GM23338 (cell line): ENCODE measurements around the gene DLL1. TPM values are rescaled to one million over a fixed set of nuclear protein-coding genes. Genes with fewer than 3 reads are reported as not detected.
A peak's percentile ranks its signal among the peaks of the same experiment; 100 is the strongest.

ENCODE experiments used
- ATAC-seq: fragments of 200-7000 bp; cut with Tn5 transposase; 3 replicates; pipeline ENCODE4 v1.9.1; 2020
- DNase-seq: peaks from one replicate; pipeline ENCODE4 v3.0.0-alpha.2; 2015; ENCODE audit warnings: low spot score
- H2AFZ ChIP-seq: fragments of 200-600 bp; sonication (generic); 2 replicates; pipeline ENCODE4 v1.8.0; 2016; ENCODE audit warnings: antibody characterized with exemption, mild to moderate bottlenecking, moderate library complexity
- H3F3A ChIP-seq: fragments of 200-600 bp; sonication (generic); replicated peaks from 2 replicates; pipeline ENCODE4 v1.8.0; 2017; ENCODE audit warnings: antibody characterized with exemption, mixed run types, low read depth
- H3K27ac ChIP-seq: fragments of 200-600 bp; sonication (generic); 2 replicates; pipeline ENCODE4 v1.6.1; 2016; ENCODE audit warnings: low read depth
- H3K27me3 ChIP-seq: fragments of 200-600 bp; sonication (generic); 2 replicates; pipeline ENCODE4 v1.8.0; 2016; ENCODE audit warnings: mild to moderate bottlenecking, mixed run types, moderate library complexity; ENCODE audit not compliant: insufficient read depth
- H3K36me3 ChIP-seq: fragments of 200-600 bp; sonication (generic); 2 replicates; pipeline ENCODE4 v1.8.0; 2016; ENCODE audit warnings: mild to moderate bottlenecking; ENCODE audit not compliant: insufficient read depth
- H3K4me1 ChIP-seq: fragments of 200-600 bp; sonication (generic); 2 replicates; pipeline ENCODE4 v1.8.0; 2016; ENCODE audit warnings: mild to moderate bottlenecking, moderate library complexity; ENCODE audit not compliant: insufficient read depth
- H3K4me2 ChIP-seq: fragments of 200-600 bp; sonication (generic); 2 replicates; pipeline ENCODE4 v1.7.1; 2017; ENCODE audit warnings: mixed run types
- H3K4me3 ChIP-seq: fragments of 200-600 bp; sonication (generic); 2 replicates; pipeline ENCODE4 v1.6.1; 2016; ENCODE audit warnings: mixed run types
- H3K79me2 ChIP-seq: fragments of 200-600 bp; sonication (generic); replicated peaks from 2 replicates; pipeline ENCODE4 v1.8.0; 2017; ENCODE audit warnings: mild to moderate bottlenecking; ENCODE audit not compliant: insufficient read depth
- H3K9me2 ChIP-seq: fragments of 200-600 bp; sonication (generic); 2 replicates; pipeline ENCODE4 v1.8.0; 2017; ENCODE audit not compliant: insufficient read depth
- H4K20me1 ChIP-seq: fragments of 200-600 bp; sonication (generic); replicated peaks from 2 replicates; pipeline ENCODE4 v1.8.0; 2017; ENCODE audit warnings: mild to moderate bottlenecking; ENCODE audit not compliant: insufficient read depth
- H3K27ac Mint-ChIP-seq: 2 replicates; pipeline ENCODE4 v1.8.0; 2020; ENCODE audit warnings: inconsistent platforms, mild to moderate bottlenecking, moderate library complexity, mixed read lengths
- H3K27me3 Mint-ChIP-seq: 3 replicates; pipeline ENCODE4 v1.8.0; 2022; ENCODE audit warnings: low read depth, mild to moderate bottlenecking, moderate library complexity, mixed read lengths, inconsistent platforms; ENCODE audit not compliant: insufficient read depth, poor library complexity
- H3K36me3 Mint-ChIP-seq: 3 replicates; pipeline ENCODE4 v1.8.0; 2021; ENCODE audit warnings: low read depth, mild to moderate bottlenecking, inconsistent platforms, moderate library complexity, mixed read lengths
- H3K4me1 Mint-ChIP-seq: 3 replicates; pipeline ENCODE4 v1.8.0; 2020; ENCODE audit warnings: mild to moderate bottlenecking, inconsistent platforms, mixed read lengths
- H3K4me3 Mint-ChIP-seq: 3 replicates; pipeline ENCODE4 v1.8.0; 2021; ENCODE audit warnings: moderate library complexity, mild to moderate bottlenecking, inconsistent platforms, mixed read lengths
- H3K9me3 Mint-ChIP-seq: 3 replicates; pipeline ENCODE4 v1.8.0; 2020; ENCODE audit warnings: moderate library complexity, mild to moderate bottlenecking, inconsistent platforms, mixed read lengths
- CREB1 ChIP-seq: fragments of 250-450 bp; sonication (Bioruptor Pico); IDR thresholded peaks from 2 replicates; pipeline ENCODE4 v1.5.0; 2020; ENCODE audit warnings: low read depth, mild to moderate bottlenecking, moderate library complexity
- ETS1 ChIP-seq: IDR thresholded peaks from 2 replicates; pipeline ENCODE4 v1.6.1; 2016; ENCODE audit warnings: antibody characterized with exemption
- EZH2 ChIP-seq: fragments of 200-600 bp; sonication (generic); IDR thresholded peaks from one replicate; pipeline ENCODE4 v1.8.0; 2017; ENCODE audit warnings: antibody characterized with exemption, mild to moderate bottlenecking, low read depth; ENCODE audit not compliant: unreplicated experiment
- EZH2phosphoT487 ChIP-seq: fragments of 200-600 bp; sonication (generic); IDR thresholded peaks from one replicate; pipeline ENCODE4 v1.8.1; 2018; ENCODE audit warnings: antibody characterized with exemption; ENCODE audit not compliant: unreplicated experiment
- JUNB ChIP-seq: IDR thresholded peaks from one replicate; pipeline ENCODE4 v1.6.1; 2016; ENCODE audit warnings: antibody characterized with exemption; ENCODE audit not compliant: unreplicated experiment
- NANOG ChIP-seq: IDR thresholded peaks from 2 replicates; pipeline ENCODE4 v1.6.1; 2016; ENCODE audit warnings: antibody characterized with exemption, borderline replicate concordance
- POLR2AphosphoS5 ChIP-seq: IDR thresholded peaks from 2 replicates; pipeline ENCODE4 v1.6.1; 2016; ENCODE audit warnings: antibody characterized with exemption, low read depth
- REST ChIP-seq: IDR thresholded peaks from one replicate; pipeline ENCODE4 v1.6.1; 2018; ENCODE audit warnings: antibody characterized with exemption; ENCODE audit not compliant: unreplicated experiment
- STAT1 ChIP-seq: IDR thresholded peaks from one replicate; pipeline ENCODE4 v1.6.1; 2016; ENCODE audit warnings: antibody characterized with exemption; ENCODE audit not compliant: unreplicated experiment
- ZNF114 ChIP-seq: fragments of 250-450 bp; sonication (Bioruptor Pico); IDR thresholded peaks from 2 replicates; pipeline ENCODE4 v1.5.0; 2020; ENCODE audit warnings: mild to moderate bottlenecking, moderate library complexity
- ZNF331 ChIP-seq: fragments of 250-450 bp; sonication (Bioruptor Pico); IDR thresholded peaks from 2 replicates; pipeline ENCODE4 v1.5.0; 2020; ENCODE audit warnings: low read depth, mild to moderate bottlenecking, moderate library complexity
- ZNF462 ChIP-seq: fragments of 250-450 bp; sonication (Bioruptor Pico); IDR thresholded peaks from 2 replicates; pipeline ENCODE4 v1.5.0; 2020; ENCODE audit warnings: mild to moderate bottlenecking, moderate library complexity
- polyA plus RNA-seq: library from polyadenylated mRNA; unstranded; fragments of >200 nt; fragmentation: Nextera tagmentation; extraction: Ambion mirVana; gene quantifications from 2 replicates; pipeline ENCODE4 v1.2.1, GENCODE V29; 2016
- total RNA-seq: library from RNA; depleted of rRNA; stranded (reverse); fragments of >200 nt; shearing (Covaris generic); gene quantifications from 2 replicates; pipeline ENCODE4 v1.2.3, GENCODE V29; 2014
- TF ChIP-seq, protein P1 (sequence below), 2 experiments: fragments of 200-600 bp in 1 of 2; sonication (generic) in 1 of 2; conservative IDR thresholded peaks; 2 replicates each; pipeline versions ENCODE4 v1.5.1 to v1.6.1; 2016 to 2017; ENCODE audit warnings: antibody characterized with exemption in 2 of 2, low read depth in 2 of 2, mild to moderate bottlenecking in 2 of 2, moderate library complexity in 1 of 2

DLL1 gene
- total and polyA plus RNA-seq, 2 experiments from 2014 or later: 2.2 to 4.6 TPM

DNA sequence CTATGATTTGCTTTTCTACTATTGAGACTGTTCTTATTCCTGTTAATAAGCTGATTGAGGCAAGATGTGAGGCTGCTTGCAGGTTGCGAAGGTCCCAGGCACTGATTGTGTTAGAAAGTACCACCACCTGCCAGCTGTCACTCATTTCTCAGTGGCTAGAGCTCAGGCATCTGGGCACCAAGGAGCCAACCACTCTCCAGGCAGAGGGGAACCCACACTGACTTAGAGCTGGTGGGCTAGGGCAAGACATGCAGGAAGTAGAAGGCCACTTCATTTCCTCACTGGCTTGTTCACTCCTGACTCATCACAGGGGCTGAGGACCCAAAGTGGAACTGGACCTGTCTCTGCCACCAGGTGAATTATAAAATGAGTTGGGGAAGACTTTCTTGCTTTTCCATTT lies 7.8 kb upstream of the DLL1 start:
- Histone ChIP-seq H2AFZ (no peak overlapping the region), H3K79me2 (no peaks in the 10 kb centered on the region), H4K20me1 (no peaks in the 10 kb centered on the region), H3K4me1 (peaks cover 32% of the 10 kb centered on the region), H3K4me3 (no peak overlapping the region), H3F3A (peaks cover 9% of the 10 kb centered on the region), H3K4me2 (peak overlapping the region; percentile 67; the same call in 1 of the 2 replicates), H3K36me3 (peaks cover 13% of the 10 kb centered on the region; the same call in 1 of the 2 replicates), H3K9me2 (peaks cover 4% of the 10 kb centered on the region), H3K27me3 (peaks cover 47% of the 10 kb centered on the region), H3K27ac (no peak overlapping the region)
- Mint-ChIP-seq H3K9me3 (peaks cover 53% of the 10 kb centered on the region), H3K27ac (no peak overlapping the region), H3K4me3 (no peak overlapping the region), H3K27me3 (peaks cover 55% of the 10 kb centered on the region), H3K4me1 (peaks cover 29% of the 10 kb centered on the region), H3K36me3 (peaks cover 51% of the 10 kb centered on the region)
- ATAC-seq (no peak), DNase-seq (no peak)
- TF ChIP-seq POLR2AphosphoS5: no peak
- no peak for TF ChIP-seq EZH2phosphoT487
- TF ChIP-seq NANOG: no peak
- no peak for TF ChIP-seq JUNB
- TF ChIP-seq, protein P1, sequence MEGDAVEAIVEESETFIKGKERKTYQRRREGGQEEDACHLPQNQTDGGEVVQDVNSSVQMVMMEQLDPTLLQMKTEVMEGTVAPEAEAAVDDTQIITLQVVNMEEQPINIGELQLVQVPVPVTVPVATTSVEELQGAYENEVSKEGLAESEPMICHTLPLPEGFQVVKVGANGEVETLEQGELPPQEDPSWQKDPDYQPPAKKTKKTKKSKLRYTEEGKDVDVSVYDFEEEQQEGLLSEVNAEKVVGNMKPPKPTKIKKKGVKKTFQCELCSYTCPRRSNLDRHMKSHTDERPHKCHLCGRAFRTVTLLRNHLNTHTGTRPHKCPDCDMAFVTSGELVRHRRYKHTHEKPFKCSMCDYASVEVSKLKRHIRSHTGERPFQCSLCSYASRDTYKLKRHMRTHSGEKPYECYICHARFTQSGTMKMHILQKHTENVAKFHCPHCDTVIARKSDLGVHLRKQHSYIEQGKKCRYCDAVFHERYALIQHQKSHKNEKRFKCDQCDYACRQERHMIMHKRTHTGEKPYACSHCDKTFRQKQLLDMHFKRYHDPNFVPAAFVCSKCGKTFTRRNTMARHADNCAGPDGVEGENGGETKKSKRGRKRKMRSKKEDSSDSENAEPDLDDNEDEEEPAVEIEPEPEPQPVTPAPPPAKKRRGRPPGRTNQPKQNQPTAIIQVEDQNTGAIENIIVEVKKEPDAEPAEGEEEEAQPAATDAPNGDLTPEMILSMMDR (conservative IDR thresholded peaks at IDR 0.05; ENCODE audit: low read depth in 2 of 2): no peak
- no peak for TF ChIP-seq ETS1
- no peak for TF ChIP-seq ZNF331 (CRISPR knock-in tag)
- TF ChIP-seq CREB1 (CRISPR knock-in tag): no peak
- no peak for TF ChIP-seq ZNF462
- no peak for TF ChIP-seq ZNF114 (CRISPR knock-in tag)
- no peak for TF ChIP-seq EZH2
- TF ChIP-seq REST: no peak
- TF ChIP-seq STAT1: no peak
